ENCODE data around the gene PFDN1. TPM values are rescaled to one million over a fixed set of nuclear protein-coding genes. Genes with fewer than 3 reads are reported as not detected.

Gene PFDN1
- total RNA-seq, 1 donor: 60.2 TPM

GRCh38 chr5:140258016-140258415, 44.9 kb downstream of the PFDN1 start:
- H3K4me3 ChIP-seq (ENCODE audit: low read depth, low read length): no peak overlapping the region
- peak; percentile 36 for DNase-seq (ENCODE audit: low read depth)
- TF ChIP-seq, protein P1, sequence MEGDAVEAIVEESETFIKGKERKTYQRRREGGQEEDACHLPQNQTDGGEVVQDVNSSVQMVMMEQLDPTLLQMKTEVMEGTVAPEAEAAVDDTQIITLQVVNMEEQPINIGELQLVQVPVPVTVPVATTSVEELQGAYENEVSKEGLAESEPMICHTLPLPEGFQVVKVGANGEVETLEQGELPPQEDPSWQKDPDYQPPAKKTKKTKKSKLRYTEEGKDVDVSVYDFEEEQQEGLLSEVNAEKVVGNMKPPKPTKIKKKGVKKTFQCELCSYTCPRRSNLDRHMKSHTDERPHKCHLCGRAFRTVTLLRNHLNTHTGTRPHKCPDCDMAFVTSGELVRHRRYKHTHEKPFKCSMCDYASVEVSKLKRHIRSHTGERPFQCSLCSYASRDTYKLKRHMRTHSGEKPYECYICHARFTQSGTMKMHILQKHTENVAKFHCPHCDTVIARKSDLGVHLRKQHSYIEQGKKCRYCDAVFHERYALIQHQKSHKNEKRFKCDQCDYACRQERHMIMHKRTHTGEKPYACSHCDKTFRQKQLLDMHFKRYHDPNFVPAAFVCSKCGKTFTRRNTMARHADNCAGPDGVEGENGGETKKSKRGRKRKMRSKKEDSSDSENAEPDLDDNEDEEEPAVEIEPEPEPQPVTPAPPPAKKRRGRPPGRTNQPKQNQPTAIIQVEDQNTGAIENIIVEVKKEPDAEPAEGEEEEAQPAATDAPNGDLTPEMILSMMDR (IDR thresholded peaks at IDR 0.05; ENCODE audit: insufficient read depth, low read length): no peak

- H3K4me3 ChIP-seq (ENCODE audit: low read depth, low read length): no peak overlapping the region
- TF ChIP-seq, protein P1 (IDR thresholded peaks at IDR 0.05; ENCODE audit: insufficient read depth, low read length): no peak
- DNase-seq (ENCODE audit: low read depth): no peak
Measured at GRCh38 chr5:140256726-140257125, 46.2 kb downstream of the PFDN1 start.

DNA sequence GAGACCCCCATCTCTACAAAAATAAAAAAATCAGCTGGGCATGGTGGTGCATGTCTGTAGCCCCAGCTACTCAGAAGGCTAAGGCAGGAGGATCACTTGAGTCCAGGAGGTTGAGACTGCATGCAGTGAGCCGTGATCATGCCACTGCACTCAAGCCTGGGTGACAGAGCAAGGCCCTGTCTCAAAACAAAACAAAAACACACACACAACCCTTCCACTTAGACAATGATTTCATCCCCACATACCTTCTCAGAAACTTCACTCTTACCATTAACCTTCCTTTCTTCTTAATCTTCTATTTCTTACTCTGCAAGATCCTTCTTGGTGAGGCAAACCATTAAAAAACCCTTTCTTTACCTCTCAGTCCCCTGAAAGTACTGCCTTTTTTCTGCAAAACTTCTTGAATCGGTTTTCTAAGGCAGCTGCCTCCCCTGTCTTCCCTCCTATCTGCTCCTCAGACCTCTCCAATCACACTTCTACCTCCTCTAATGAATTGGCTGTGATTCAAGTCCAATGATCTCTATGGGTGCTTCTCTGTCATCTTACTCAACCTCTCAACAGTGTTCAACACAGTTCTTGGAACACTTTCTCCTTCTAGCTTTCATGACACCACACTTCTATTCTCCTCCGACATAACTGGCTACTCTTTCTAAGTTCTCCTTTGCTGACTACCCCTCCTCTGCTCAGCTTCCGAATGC, 47.3 kb downstream of the PFDN1 start:
- no peak for DNase-seq (ENCODE audit: low read depth)
- TF ChIP-seq, protein P1 (IDR thresholded peaks at IDR 0.05; ENCODE audit: insufficient read depth, low read length): no peak
- no peak overlapping the region for H3K4me3 ChIP-seq (ENCODE audit: low read depth, low read length)

DNA sequence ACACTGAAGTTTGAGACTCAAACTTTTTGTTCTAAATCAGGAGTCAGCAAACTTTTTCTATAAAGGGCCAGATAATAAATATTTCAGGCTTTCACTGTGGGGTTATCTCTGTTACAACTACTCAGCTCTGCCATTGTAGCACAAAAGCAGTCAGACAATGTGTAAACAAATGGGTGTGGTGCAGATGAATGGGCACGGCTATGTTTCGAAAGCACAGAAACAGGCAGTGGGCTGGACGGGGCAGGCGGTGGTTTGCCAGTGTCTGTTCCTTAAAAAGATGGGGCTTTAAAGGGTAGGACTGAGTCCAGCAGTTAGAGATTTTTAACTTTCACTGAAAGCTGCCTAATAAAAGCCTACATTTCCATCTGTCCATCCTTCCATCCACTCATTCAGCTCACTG, 48.9 kb downstream of the PFDN1 start:
- TF ChIP-seq, protein P1 (IDR thresholded peaks at IDR 0.05; ENCODE audit: insufficient read depth, low read length): no peak
- DNase-seq (ENCODE audit: low read depth): peak; percentile 41
- no peak overlapping the region for H3K4me3 ChIP-seq (ENCODE audit: low read depth, low read length)

GRCh38 chr5:140252470-140253126, 50.3 kb downstream of the PFDN1 start:
- TF ChIP-seq, protein P1 (IDR thresholded peaks at IDR 0.05; ENCODE audit: insufficient read depth, low read length): no peak
- no peak for DNase-seq (ENCODE audit: low read depth)
- no peak overlapping the region for H3K4me3 ChIP-seq (ENCODE audit: low read depth, low read length)

- DNase-seq (ENCODE audit: low read depth): peak; percentile 74
- H3K4me3 ChIP-seq (ENCODE audit: low read depth, low read length): no peak overlapping the region
- TF ChIP-seq, protein P1 (IDR thresholded peaks at IDR 0.05; ENCODE audit: insufficient read depth, low read length): no peak
Measured at GRCh38 chr5:140251527-140251973, 51.4 kb downstream of the PFDN1 start.

Measured in fibroblast of the aortic adventitia (primary cell).